Measurements from ENCODE around the gene CCDC63. TPM values are rescaled to one million over a fixed set of nuclear protein-coding genes. Genes with fewer than 3 reads are reported as not detected.

CCDC63 gene
- total RNA-seq, 1 donor from 2014 or later: not detected

DNA sequence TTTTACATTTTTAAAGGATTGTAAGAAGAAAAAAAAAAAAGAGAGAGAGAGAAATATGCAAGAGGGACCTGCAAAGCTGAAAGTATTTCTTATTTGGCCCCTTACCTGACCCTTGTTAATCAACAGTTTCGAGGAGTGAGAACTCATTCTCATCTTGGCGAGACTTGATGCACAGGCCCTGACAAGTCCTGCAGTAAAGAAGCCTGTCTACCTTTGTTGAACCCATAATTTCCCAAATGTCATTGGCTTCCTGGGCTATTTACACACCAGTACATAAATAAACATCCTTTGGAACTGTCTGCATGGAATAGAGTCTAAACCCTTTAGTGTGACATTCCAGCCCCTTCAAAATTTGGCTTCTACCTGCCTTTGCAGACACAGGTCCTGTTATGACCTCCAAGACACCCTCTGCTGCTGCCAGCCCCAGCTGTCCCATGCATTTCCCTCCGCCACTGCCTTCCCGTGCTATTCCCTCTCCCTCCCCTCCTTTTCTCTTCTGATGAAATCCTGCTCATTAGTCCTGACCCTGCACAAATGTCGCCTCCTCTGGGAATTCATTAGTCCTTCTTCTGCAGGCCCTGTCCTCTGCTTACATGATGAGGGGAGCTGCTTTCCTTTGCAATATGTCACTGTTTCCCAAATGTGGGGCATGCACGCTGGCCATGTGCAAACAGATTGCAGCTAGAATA is 38.5 kb downstream of the CCDC63 start:
- no peak for DNase-seq

DNA sequence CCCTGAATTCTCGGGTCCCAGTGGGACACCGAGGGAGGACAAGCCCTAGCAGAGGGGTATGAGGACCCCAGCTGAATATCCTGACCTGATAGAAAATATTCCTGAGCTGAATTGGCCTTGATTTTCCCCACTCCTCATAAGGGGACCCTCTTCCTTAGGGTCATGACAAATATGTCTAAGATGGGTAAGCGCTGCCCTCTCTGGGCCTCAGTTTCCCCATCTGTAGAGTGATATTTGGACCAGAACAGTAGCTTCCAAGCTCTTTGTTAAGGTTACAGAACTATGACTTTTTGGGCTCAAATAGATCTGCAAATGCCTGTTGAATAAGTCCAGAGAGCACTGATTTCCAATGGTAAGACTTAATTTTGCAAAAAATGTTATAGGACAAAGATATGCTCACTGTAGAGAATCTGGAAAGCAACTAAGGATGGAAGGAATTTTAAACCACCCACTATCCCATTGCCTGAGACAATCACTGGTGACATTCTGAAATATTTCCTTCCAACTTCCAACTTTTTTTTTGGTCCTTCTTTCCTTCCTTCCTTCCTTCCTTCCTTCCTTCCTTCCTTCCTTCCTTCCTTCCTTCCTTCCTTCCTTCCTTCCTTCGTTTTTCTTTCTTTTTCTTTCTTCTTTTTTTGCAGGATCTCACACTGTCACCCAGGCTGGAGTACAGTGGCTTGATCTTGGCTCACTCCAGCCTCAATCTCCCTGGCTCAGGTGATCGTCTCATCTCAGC is 41.6 kb downstream of the CCDC63 start:
- DNase-seq: no peak

DNA sequence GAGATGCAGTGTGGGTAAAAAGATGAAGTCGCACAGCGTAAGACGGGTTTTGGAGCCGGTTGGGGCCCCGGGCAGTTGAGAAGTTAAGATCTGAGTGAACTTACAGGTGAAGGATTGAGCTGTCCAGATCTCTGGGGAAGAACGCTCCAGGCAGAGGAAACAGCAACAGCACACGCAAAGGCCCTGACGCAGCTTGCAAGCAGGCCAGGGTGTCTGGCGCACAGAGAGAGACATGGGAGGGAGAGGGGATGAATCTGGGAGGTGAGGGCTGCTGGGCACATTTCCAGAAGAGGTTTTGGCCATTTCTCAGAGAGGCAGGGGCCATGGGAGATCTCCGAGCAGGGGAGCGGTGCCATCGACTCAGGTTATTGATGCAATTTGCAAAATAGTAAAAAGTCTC is 42.6 kb downstream of the CCDC63 start:
- no peak for DNase-seq

DNA sequence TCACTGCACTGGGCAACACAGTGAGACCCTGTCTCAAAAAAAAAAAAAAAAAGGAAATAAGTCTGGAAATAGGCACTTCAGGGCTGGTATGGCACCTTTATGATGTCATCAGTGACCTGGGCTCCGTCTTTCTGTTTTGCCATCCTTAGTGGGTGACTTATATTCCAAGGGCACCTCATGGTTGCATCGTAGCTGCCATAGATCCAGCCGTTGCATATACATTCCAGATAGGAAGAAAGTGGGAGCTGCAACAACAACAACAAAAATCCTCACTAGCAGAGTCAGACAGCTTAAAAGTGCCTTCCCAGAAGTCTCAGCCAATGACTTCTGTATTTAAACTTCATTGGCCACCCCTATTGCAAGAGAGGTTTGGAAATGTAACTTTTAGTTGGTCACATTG is 47.2 kb downstream of the CCDC63 start:
- no peak for DNase-seq

DNA sequence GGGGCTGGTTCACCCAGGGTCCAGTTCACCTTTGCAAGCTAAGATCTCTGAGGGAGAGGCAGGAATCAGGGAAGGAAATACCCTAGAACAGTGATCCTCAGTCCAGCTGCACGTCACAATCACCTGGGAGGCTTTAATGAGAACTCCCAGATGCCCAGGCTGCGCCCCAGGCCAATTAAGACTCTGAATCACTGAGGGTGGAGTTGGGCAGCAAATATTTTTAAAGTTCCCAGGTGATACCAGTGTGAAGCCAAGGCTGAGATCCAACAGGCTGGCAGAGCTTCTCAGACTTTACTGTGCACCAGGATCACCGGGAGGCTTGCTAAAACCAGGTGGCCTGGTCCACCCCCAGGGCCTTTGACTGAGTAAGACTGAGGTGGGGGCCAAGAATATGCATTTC is 49.8 kb downstream of the CCDC63 start:
- DNase-seq: no peak

DNA sequence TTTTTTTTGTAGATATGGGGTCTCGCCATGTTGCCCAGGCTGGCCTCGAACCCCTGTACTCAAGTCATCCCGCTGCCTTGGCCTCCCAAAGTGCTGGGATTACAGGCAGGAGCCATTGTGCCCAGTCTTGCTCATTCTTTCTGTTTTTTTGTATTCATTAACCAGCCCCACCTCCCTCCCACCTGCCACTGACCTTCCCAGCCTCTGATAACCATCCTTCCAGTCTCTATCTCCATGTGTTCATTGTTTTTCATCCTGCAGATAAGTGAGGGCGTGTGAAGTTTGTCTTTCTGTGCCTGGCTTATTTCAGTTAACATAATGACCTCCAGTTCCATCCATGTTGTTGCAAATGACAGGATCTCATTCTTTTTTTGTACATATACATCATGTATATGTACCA is 54.6 kb downstream of the CCDC63 start:
- DNase-seq: no peak

DNA sequence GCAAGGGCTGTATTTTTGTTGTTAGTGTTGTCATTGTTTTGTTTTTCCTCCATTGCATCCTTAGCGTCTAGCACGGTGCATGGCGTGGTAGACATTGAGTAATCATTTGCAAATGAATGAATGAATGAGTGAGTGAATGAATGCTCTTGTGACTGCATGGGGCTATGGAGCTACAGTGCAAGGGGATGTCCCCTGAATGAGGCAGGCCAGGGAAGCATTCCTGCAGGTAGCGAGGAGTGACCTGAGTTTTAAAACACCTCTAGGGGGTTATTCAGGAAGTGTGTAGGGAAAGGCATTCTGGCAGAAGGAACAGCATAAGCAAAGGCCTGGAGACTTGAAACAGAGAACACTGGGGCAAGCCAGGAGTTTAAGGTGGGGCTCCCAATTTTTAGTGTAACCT is 56.7 kb downstream of the CCDC63 start:
- no peak for DNase-seq

DNA sequence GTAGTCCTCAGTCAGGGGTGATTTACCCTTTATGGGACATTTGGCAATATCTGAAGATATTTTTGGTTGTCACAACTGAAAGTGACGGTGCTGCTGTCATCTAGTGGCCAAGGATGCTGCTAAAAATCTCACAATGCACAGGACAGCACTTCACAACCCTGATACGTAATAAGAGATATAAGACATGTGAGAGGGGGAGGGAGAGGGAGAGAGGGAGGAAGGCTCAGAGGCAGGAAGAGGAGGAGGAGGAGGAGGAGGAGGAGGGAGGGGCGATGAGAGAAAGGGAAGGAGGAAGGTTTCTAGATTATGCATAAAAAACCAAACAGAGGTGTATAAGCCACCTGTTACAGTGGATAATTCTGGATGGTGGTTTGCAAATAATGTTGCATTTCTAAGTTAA is 59.3 kb downstream of the CCDC63 start:
- no peak for DNase-seq

DNA sequence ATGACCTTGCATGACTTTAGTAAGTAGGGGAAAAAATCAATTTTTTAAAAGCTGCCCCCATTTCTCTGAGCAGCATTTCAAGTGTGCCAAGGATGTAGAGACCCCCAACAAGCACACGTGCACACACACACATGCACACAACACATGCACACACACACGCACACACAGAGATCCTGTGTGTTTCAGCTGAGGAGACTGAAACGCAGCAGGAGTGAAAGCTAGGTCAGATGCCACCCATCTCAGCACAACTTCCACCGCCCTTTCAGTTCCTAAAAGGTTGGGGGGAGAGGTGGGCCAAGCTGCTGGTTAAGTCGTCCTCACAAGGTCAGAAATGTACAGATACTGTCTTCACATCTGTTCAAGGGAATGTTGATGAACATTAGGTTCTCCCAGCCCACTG is 59.7 kb downstream of the CCDC63 start:
- no peak for DNase-seq

DNA sequence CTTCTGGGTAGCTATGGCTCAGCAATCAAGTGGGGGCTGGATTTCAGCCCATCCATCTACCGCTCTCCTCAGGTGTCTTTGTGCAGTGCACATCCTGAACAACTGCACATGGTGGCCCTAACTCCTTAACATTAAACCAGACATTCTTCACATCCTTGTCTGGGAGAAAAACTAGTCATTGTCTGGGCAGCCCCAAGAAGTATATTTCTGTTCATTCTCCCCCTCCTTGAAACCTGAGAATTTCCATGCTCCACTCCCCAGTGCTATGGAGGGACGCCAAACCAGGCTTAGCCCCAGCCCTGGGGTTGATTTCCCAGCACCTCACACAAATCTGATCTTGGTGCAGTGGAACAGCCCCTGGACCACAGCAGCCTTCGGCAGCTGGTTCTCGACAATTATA is 60.2 kb downstream of the CCDC63 start:
- DNase-seq: no peak

DNA sequence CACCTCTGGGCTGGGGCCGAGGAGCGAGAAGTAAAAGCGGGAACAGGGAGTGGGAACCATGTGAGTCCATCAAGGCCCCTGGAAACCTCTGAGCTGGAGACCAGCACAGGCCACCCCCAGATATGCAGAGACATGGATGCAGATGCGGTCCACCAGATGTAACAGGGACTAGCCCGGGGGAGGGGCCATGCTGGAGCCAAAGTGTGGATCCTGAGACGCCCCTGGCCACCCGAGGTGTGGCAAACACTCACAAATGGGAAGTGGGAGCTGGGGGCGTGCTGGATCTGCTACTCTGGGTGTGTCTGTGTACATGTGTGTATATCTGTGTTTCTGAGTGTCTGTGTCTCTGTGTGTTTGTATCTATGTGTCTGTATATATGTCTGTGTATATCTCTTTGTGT is 60.8 kb downstream of the CCDC63 start:
- DNase-seq: no peak

DNA sequence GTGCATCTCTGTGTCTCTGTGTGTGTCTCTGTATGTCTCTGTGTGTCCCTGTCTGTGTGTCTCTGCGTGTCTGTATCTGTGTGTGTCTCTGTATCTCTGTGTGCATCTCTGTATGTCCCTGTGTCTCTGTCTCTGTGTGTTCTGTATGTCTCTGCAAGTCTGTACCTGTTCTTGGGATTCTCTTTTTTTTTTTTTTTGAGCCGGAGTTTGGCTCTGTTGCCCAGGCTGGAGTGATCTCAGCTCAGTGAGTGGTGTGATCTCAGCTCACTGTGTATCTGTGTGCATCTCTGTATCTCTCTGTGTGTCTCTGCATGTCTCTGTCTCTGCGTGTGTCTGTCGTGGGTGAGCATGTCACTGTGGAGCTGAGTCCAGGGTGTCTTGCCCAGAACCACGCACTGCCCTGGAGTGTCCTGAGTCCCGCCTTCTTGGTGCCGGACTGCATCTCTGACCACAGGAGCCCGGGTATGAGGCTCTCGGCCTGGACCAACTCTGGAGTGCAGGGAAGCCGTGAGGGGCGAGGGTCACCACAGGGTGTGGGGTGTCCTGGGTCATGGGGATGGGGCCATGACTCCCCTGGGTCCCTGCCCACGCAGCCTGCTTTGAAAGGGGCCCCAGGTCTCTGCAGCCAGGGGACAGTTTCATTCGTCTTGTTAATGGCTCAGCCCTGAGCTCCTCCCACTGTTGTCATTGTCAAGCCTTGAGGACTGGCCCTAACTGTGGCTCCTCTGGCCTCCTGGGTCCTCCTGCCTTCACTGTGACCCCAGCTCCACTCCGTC is 61.8 kb downstream of the CCDC63 start:
- DNase-seq: no peak

DNA sequence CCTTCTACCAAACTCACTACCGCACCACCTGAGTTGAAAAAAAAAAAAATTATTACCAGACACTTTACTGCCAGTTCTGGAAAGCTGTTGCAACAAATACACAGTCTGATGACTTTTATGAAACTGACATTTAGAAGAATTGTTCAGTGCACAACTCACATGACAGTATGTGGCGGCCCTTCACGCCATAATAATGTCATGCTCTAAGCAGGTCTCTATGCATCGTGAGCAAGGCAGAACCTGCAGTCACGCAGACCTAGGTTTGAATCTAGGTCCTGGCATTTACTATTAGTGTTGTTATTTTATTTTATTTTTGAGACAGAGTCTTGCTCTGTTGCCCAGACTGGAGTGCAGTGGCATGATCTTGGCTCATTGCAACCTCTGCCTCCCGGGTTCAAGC is 65.5 kb downstream of the CCDC63 start:
- no peak for DNase-seq

DNA sequence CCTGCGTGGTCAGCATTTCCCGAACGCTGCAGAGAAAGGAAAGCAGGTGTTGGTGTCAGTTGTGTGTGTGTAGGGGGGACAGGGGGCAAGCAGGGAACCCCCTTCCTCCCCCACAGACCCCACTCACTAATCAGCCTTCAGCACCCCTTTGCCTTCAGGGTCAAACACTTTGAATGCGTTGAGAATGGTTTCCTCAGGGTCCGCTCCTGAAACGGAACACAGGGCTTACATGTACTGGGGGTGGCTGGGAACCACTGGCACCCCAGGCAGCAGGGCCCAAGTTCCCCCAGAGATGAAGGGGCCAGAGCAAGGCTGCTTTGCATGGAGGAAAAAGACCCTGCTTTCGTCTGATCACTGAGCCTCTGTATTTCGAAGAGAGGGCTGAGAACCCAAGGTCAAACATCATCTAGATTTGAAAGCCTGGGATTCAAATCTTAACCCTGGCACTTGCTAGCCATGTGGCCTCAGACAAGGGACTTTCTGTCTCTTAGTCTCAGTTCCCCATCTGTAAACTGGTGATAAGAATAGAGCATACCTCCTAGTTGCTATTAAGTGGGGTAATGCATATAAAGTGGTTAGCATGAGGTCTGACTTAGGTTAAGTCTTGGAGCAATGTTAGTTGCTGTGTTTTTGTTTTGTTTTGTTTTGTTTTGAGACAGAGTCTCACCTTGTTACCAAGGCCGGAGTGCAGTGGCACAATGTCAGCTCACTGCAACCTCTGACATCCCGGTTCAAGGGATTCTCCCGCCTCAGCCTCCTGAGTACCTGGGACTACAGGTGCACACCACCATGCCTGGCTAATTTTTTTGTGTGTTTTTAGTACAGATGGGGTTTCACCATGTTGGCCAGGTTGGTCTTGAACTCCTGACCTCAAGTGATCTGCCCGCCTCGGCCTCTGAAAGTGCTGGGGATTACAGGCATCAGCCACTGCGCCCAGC is 66.6 kb downstream of the CCDC63 start:
- no peak for DNase-seq

DNA sequence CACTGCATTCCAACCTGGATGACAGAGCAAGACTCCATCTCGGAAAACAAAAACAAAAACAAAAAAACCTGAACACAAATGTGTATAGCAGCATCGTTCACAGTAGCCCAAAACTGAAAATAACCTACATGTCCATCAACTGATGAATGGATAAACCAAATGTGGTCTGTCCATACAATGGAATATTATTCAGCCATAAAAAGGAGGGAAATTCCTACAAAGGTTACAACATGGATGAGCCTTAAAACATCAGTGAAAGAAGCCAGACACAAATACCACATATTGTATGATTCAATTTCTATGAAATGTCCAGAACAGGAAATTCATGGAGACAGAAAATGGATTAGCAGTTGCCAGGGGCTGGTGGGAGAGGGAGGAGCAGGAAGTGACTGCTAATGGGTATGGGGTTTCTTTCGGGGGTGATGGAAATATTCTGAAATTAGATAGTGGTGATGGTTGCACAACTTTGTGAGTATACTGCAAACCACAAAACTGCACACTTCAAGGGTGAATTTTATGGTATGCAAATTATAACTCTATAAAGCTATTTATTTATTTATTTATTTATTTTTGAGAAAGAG is 69.6 kb downstream of the CCDC63 start:
- DNase-seq: no peak

DNA sequence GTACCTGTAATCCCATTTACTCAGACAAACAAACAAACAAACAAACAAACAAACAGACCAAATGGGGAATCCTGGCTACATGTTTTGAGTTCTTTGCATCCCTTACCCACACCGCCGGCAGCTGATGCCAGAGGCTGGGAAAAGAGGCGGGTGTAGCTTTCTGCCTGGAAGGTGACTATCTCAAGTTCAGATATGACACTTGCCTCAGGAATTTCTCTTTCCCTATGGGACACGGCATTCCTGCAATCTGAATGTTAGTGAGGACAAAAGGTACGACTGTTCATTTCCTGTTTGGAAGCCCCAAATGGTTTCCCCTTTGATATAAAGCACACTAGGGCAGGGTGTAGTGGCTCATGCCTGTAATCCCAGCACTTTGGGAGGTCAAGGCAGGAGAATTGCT is 70.7 kb downstream of the CCDC63 start:
- no peak for DNase-seq

DNA sequence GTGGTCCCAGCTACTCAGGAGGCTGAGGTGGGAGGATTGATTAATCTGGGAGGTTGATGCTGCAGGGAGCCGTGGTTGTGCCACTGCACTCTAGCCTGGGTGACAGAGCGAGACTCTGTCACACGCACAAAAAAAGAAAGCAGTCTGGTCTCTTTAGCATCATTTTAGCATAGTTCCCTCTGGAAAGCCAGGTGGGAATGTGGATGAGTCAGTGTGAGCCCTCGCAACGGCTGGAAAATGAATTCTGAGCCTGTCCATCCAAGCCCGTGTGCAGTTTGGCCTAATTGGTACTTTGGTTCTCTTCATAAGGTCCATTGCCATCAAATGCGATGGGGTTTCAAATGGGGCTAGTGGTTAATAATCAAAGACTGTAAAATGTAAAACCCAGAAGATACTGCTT is 71.2 kb downstream of the CCDC63 start:
- DNase-seq: no peak

DNA sequence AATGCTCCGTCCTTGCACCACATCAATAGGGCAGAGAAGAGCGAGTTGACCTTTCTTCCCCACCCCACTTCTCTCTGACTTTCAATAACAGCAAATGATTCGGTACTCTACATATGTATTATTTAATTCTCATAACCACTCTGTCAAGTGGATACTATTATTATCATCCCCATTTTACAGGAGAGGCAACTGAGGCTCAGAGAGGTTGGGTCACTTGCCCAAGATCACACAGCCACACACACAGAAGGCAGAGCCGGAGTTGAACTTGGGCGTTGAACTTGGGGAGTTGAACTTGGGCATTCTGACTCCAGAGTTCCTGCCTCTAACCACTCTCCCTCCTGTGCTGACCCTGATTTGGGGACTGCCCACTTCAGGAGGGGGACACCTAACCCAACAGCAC is 72.9 kb downstream of the CCDC63 start:
- DNase-seq: no peak

DNA sequence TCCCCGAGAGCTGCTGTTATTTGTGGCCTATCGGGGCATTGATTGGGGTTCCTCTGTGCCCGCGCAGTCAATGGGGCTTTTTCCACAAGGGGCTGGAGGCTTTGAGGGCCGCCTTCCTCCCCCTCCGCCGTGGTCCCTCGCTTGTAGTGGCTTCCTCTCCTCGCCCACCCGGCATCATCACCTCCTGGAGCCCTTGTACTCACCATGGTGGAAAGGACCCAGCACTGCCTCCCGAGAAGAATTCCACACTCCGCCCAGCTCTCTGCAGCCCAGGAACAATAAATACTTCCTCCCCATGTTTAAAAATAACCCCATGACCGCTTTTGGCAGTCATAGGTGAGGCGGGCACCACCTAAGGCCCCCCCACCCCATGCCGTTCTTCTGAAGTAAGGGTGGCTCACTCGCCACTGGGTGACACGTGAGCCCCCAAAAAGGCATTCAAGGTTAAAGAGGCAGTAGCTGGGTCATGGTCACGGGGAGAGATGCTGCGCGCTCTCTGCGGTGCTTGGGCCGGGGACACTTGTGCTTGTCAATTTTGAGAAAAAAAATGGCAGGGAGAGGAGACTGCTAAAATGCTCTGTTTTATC is 73.6 kb downstream of the CCDC63 start, which contains the start of gene MYL2:
MYL2 (minus strand) TSS at position 256 of the 587 bp plus-strand sequence; CDS start at position 206, 50 bp downstream.
- DNase-seq: no peak

DNA sequence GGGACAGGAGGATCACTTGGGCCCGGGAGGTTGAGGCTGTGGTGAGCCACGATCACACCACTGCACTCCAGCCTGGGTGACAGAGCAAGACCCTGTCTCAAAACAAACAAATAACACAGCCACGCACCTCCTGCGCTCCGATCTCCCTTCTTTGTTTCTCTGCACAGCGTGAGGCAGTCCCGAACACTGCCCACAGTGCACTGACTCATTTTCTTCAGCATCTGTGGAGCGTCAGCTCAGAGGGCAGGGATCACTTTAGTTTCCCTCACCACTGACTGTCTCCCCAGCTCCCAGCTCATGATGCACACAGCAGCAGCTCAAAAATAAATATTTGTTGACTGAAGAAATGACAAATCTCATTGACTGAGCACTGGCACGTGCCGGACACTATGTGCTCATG is 74.5 kb downstream of the CCDC63 start:
- no peak for DNase-seq

DNA sequence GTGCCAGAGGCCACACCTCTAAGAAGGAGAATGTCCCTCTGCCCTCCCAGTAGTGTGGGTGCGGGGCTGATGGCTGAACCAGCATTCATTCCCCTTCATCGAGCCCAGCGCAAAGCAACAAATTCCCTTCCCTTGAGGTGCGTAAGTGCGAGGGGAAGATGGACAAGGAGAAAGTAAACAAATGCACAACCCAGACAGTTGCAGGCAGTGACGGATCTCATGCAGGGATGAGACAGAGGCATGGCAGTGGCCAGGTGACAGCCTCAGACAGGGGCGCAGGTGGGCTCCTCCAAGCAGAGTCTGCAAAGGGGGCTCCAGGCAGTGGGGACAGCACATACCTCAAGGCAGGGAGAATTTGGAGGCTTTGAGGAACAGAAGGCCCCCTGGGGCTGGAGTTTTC is 75.9 kb downstream of the CCDC63 start:
- DNase-seq: no peak

All from skin of body (tissue), 2 donors.